IPS-NIHi7 (cell line): ENCODE data around the gene GTF3C6.
"Not testable (repeated sequence)": the region's sequence is repeated elsewhere in the genome, so short reads cannot be mapped to it uniquely, and the experiment has no call there.

Experiments
- DNase-seq: peaks from one replicate; pipeline ENCODE4 v3.0.0; 2012; ENCODE audit warnings: mixed read lengths; ENCODE audit errors: extremely low spot score

GTF3C6 gene, protein sequence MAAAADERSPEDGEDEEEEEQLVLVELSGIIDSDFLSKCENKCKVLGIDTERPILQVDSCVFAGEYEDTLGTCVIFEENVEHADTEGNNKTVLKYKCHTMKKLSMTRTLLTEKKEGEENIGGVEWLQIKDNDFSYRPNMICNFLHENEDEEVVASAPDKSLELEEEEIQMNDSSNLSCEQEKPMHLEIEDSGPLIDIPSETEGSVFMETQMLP

DNA sequence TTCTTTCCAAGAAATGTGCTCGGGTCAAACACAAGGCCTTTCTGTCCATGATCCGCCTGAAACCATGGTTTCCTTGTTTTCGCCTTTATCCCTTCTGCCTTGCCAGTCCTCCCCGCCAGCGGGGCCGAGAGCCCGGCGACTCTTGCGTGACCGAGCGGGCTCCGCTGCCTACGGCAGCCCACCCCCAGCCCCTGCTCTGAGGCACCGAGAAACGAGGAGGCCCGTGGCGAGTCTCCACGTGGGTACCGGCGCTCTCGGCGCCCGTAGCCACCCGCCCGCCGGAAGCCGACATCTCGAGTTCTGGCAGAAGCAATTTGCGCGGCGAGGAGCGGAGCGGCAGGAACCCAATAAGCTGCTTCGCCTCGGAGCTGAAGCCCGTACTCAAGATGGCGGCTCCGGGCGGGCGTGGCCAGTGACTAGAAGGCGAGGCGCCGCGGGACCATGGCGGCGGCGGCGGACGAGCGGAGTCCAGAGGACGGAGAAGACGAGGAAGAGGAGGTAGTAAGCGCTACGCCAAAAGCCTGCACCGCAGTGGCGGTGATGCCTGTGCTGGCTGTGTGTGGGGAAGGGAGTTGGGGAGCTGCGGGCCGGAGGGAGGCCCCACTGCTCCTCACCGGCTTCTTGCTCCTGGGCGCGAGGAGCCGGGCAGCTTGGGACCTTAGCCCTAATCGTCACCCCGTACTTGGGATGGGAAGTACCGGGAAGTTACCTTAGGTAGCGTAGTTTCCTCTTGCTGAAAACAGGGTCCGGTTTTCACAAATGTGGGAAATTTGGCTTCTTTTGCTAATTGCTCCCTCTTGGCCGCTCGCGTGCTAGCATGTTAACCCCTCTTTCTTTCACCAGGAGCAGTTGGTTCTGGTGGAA is at the start of gene GTF3C6:
Gene GTF3C6 (plus strand): TSS at position 378 of the 864 bp plus-strand sequence. CDS start 64 bp downstream, at position 442.
- DNase-seq = peak; percentile 90

DNA sequence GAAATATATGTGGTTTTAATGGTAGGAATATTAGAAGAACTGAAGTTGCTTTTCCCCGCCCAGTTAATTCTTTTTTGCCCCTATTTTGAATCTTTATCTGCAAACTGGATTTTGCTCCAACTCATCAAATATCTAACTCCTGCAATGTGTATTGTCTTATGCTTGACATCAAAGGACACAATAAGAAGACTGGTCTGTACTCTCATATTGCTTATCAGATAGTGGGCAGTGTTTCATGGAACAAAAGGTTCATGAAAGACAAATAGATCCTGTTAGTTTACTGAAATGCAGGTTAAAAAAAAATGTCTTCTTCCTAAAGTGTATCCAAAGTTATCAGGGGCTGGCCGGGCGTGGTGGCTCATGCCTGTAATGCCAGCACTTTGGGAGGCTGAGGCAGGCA is 27.7 kb upstream of the GTF3C6 start:
- no peak for DNase-seq

DNA sequence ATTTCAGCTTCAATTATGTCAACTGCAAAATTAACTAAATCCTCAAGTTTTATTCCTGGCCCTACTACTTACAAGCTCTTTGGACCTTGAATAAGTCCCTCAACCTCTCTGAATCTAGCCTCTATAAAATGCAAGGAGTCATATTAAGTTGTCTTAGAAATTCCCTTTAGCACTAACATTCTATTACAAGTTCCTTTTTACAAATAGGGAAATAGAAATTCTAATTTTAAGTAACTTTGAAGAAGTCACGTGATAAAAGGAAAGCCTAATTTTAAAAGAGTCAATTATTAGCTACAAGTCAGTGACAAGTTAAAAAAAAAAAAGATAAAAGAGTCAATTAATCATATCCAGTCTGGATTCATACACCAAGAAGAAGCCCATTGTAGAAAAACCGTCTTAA is 24.6 kb upstream of the GTF3C6 start:
- DNase-seq = no peak

DNA sequence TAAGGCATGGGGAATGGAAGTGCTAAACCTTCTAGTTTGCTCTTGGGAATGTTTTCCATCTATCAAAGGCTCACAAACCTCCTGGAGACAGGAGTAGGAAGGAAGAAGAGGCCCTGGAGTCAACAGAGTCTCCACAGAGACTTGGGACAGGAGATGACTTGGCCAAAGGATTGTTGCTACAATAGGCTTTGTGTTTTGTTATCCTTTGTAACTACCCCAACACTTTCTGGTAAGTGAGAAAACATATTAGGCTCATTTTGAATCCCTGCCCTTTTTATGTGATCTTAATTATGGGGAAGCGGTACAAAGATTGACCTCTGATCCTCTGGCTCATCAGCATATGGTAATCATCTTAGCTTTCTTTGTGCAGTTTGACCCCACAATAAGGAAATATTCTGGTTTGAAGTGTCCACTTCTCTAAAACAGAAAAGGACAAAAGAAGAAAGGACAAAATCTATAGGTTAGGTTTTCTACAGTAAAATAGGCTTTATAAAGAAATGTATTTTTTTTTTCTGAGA is 24.1 kb upstream of the GTF3C6 start:
- no peak for DNase-seq

DNA sequence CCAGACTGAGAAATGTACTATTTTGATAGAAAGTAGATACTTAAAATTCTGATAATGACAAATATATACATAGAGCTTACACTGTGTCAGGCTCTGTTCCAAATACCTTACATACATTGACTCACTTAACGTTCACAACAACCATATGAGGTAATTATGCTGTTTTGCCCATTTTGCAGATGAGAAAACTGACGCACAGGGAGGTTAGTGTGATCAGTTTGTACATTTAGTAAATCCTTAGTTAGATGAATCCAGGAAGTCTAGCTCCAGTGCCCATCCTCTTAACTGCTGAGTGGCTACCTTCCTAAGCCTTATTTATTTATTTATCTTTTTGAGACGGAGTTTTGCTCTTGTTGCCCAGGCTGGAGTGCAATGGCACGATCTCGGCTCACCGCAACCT is 23.3 kb upstream of the GTF3C6 start:
- no peak for DNase-seq

DNA sequence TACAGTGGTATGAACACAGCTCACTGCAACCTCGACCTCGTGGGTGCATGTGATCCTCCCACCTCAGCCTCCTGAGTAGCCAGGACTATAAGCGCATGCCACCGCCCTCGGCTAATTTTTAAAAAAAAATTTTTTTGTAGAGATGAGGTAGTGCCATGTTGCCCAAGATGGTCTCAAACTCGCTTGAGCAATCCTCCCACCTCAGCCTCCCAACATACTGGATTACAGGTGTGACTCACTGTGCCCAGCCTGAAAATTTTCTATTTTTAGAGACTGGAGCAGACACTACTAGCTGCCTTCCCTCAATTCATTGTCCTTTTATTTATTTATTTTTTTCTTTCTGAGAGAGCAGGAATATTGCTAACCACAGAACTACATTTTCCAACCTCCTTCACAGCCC is 20.3 kb upstream of the GTF3C6 start:
- DNase-seq = no peak

DNA sequence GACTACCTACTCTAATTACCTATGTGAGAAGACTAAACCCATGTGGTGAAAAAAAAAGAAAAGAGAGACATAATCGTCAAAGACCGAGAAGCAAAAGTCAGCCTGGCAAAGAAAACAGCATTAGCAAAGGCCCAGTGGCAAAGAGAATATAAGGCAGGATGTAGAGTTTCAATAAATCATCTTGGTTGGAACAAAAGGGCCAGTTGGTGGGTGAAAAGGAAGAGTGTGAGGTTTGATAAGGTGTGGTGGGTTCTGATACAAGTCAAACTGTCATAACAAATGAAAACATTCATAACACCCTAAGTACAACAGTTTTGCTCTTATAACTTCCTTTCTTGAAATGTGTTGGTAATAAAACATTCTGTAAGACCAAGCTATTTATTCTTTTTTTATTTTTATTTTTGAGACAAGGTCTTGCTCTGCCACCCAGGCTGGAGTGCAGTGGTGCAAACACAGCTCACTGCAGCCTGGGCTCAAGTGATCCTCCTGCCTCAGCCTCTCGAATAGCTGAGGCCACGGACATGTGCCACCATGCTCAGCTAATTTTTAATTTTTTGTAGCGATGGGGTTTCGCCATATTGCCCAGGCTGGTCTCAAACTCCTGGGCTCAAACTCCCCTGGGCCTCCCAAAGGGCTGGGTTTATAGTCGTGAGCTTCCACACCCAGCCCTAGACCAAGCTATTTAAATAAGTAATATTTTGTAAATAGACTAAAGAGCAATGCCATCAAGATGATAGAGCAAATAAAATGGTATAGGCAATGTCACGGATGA is 18.9 kb upstream of the GTF3C6 start:
- no peak for DNase-seq

DNA sequence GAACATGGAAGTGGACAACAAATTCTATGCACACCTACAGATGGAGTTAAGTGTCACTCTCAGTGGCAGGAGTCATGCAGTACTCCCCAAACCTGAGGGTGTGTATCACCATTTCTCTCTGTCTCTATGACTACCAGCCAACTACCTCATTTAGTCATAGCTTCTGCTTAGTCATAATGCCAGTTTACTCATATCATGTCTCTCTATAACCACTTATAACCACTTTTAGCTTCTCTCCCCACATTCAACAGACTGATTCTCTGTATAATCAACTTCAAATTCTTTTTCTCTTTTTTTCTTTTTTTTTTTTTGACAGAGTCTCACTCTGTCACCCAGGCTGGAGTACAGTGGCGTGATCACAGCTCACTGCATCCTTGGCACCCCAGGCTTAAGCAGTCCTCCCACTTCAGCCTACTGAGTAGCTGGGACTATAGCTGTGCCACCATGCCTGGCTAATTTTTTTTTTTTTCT is 13.8 kb upstream of the GTF3C6 start:
- no peak for DNase-seq

DNA sequence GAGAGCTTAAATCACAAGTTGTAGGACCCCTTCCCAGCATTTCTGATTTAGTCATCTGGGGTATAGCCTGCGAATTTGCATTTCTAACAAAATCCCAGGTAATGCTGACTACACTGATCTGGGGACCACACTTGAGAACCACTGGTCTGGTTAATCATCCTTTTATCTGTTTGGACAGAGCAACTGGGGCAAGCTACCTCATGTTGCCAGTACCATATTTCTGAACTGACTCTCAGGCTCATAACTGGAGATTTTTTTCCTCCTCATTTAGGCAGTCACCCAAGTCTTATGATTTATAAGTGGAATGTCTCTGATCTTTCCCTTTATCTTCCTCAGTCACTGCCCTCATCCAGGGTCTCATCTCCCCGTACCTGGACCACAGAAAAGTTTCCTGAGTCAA is 12.0 kb upstream of the GTF3C6 start:
- DNase-seq = no peak

DNA sequence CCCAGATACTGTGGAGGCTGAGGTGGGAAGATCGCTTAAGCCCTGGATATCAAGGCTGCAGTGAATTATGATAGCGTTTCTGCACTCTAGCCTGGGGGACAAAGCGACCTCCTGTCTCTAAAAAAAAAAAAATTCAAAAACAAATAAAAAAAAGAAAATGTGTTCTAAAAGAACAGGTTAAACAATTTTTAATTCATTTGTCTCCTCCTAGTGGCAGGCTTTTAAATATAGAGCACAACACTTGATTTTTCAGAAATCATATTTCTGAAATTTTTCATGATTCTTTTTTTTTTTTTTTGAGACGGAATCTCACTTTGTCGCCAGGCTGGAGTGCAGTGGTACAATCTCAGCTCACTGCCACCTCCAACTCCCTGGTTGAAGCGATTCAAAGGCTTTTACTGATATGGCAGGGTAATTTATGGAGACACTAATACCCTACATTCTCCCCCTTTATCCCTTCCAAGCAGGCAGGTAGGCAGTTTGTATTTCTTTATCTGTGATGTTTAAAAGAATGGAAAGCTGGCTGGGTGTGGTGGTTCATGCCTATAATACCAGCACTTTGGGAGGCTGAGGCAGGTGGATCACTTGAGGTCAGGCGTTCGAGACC is 8.7 kb upstream of the GTF3C6 start:
- DNase-seq = no peak

DNA sequence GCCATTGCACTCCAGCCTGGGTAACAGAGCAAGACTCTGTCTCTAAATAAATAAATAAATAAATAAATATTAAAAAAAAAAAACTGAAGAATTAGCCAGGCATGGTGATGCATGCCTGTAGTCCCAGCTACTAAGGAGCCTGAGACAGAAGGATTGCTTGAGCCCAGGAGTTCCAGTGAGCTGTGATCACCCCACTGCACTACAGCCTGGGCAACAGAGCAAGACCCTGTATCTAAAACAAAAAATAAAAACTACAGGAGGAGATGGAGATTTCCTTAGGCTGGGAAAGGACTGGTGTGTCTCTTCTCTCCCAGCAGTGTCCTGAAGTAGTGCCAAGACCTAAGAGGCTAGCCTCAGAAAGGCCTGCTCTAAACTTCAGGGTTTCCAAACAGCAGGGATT is 8.1 kb upstream of the GTF3C6 start:
- DNase-seq = no peak

DNA sequence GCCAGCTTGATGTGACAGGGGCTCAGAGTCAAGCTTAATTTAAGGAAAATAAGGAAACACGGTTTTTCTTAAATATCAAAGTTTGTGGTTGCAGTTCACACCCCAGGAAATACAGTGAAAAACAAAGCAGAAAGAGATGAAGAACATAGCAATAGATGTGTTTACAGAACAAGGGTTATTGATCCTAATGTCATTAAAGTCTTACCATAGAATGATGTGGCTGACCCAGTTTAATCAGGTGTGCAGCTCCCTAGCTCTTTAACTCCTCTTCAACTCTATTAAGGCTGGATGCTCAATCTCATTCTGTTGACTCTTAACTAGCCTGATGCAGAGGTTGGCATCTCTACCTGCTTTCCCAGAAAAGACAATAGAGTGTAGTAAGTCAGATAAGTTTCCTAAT is 7.5 kb upstream of the GTF3C6 start:
- no peak for DNase-seq

DNA sequence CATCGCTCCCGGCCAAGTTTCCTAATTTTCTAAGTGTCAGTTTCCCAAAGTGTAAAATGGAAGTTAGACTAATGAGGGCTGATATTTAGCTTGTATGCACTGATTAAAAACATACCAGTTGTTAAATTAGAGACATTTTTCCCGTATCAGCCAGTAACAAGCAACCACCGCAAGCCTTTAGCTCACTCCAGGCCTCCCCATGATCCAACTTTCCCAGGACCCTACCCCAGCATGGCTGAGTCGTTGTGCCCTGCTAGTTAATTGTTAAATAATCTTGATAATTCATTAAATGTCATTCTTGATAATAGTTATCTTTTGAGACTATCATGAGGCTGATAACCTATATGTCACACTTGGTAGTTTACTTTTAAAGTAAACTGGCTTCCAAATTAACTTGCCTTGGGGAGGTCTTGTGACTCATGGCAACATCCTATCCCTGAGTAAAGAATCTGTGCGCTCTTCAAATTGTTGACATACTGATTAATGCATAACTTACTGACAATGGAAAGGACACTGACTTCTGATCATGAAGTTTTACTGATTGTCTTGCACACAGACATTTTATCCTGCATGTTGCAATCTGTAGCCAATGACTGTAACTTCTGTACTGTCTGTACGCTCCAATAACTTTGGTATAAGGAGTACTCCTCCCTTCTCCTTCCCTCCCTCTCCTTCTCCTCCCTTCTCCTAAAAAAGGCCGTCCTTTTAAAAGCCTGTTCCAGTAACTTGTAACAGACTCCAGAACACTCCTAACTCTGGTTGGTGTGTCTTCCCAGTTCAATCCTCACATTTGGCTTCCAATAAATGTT is 6.3 kb upstream of the GTF3C6 start:
- DNase-seq = no peak

DNA sequence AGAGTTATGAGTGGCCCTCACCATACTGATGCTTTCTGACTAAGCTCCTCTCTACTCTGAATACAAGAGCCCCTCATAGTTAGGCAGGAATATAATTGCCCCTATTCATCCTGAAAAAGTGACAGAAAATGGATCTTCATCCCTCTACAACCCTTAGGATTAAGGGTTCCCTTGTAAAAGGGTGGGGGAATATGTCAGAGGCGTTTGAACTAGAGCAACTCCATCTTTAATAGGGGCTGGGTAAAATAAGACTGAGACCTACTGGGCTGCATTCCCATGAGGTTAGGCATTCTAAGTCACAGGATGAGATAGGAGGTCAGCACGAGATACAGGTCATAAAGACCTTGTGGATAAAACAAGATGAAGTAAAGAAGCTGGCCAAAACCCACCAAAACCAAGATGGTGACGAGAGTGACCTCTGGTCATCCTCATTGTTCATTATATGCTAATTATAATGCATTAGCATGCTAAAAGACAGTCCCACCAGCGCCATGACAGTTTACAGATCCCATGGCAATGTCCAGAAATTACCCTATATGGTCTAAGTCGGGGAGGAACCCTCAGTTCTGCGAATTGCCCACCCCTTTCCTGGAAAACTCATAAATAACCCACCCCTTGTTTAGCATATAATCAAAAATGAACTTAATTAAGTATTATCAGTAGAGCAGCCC is 4.7 kb upstream of the GTF3C6 start:
- no peak for DNase-seq

DNA sequence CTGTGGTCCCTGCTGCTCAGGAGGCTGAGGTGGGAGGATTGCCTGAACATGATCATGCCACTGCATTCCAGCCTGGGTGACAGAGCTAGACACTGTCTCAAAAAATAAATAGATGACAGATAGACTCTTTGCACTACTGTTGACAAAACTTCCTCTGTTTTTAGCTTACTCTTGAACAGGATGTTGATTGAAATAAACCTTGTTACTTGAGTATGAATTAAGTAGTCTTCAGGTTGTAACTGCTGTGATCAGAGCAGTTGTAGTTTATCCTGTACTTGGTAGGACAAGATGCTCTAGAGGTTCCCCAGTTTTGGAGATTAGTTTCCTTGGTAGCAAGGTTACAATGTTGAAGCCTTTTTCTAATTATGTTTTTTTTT is 1.5 kb downstream of the GTF3C6 start:
- no peak for DNase-seq

DNA sequence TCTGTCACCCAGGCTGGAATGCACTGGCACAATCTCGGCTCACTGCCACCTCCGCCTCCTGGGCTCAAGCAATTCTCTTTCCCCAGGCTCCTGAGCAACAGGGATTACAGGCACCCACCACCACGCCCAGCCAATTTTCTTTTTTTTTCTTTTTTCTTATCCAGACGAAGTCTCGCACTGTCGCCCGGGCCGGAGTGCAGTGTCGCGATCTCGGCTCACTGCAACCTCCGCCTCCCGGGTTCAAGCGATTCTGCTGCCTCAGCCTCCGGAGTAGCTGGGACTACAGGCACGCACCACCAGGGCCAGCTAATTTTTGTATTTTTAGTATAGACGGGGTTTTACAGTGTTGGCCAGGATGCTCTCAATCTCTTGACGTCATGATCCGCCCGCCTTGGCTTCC is 4.1 kb downstream of the GTF3C6 start:
- not testable (repeated sequence) for DNase-seq

DNA sequence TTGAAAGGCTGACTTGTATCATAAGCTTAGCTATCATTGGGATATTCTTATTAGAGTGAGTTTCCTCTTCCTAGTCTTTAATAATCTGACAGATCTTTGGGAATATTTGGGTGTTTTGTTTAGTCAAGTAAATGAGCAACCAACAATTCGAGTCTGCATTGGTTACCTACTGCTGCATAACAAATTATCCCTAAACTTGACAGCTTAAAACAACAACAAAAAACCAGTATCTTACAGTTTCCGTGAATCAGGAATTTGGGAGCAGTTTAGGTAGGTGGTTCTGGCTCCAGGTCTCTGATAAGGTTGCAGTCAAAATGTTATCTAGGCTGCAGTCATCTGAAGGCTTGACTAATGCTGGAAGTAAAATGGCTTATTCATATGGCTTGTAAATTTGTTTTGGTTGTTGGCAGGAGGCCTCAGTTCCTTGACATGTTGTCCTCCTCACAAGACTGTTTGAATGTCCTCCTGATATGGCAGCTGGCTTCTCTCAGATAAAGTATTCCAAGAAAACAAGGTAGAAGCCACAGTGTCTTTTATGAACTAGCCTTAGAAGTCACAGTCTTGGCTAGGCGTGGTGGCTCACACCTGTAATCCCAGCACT is 7.2 kb downstream of the GTF3C6 start:
- DNase-seq = no peak

DNA sequence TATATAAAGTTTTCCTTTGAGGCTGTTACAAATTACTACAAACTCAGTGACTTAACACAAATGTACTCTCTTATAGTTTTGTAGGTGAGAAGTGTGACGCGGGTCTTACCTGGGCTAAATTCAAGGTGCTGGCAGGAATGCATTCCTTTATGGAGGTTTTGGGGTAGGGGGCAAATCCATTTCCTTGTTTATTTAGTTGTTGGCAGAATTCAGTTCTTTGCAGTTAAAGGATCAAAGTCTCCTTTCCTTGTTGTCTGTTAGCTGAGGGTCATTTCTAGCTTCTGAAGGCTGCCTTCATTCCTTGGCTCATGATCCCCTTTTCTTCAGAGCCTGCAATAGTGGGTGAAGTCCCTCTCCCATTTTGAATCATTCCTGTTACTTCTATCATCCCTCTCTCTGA is 10.2 kb downstream of the GTF3C6 start:
- not testable (repeated sequence) for DNase-seq

DNA sequence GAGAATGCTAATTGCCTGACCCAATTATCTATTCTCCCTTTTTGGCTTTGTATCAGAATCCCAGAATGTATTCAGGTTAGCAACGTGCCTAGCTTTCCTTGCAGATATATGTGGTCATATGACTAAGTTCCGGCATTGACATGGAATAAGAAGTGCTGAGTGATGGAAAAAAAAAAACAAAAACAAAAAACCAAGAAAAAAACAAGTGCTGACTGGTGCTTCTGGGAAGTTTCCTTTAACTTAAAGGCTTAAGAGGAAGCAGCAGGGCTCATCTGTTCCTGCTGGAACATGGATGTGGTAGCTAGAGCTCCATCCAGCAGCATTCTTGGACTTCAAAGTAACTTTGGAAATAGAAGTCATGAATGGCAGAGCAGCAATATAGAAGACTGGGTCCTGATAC is 13.0 kb downstream of the GTF3C6 start:
- no peak for DNase-seq

DNA sequence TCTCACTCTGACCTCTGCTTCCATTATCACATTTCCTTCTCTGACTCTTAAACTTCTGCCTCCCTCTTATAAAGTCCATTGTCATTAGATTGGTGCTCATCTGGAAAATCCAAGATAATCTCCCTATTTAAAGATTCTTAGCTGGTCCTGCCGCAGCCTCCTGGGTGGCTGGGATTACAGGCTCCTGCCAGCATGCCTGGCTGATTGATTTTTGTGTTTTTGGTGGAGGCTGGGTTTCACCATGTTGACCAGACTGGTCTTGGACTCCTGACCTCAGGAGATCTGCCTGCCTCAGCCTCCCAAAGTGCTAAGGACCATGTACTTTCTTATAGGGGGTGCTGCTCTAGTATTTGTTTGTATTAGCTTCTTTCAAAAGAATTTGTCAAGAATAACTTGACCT is 18.1 kb downstream of the GTF3C6 start:
- DNase-seq = no peak
